Prostate gland (tissue), 2 donors: ENCODE data around the gene CTNNA2.

Source experiments
- CTCF ChIP-seq, 4 experiments: fragments of 200-600 bp in 2 of 4; fragments of 450-650 bp in 2 of 4; sonication (generic) in 2 of 4; IDR thresholded peaks; 1 replicate in 3 of 4; 2 replicates in 1 of 4; pipeline ENCODE4 v1.5.1; 2016 to 2019; ENCODE audit warnings: antibody characterized with exemption in 4 of 4, mild to moderate bottlenecking in 2 of 4, moderate library complexity in 2 of 4
- POLR2A ChIP-seq: fragments of 450-650 bp; IDR thresholded peaks from one replicate; pipeline ENCODE4 v1.6.1; 2016; ENCODE audit warnings: antibody characterized with exemption, mild to moderate bottlenecking

- TF ChIP-seq CTCF (IDR thresholded peaks at IDR 0.05) = no peak
- no peak for TF ChIP-seq POLR2A
Measured at GRCh38 chr2:80329491-80329890, 816.6 kb downstream of the CTNNA2 start.
